ENCODE measurements around the gene A3GALT2.

DNA sequence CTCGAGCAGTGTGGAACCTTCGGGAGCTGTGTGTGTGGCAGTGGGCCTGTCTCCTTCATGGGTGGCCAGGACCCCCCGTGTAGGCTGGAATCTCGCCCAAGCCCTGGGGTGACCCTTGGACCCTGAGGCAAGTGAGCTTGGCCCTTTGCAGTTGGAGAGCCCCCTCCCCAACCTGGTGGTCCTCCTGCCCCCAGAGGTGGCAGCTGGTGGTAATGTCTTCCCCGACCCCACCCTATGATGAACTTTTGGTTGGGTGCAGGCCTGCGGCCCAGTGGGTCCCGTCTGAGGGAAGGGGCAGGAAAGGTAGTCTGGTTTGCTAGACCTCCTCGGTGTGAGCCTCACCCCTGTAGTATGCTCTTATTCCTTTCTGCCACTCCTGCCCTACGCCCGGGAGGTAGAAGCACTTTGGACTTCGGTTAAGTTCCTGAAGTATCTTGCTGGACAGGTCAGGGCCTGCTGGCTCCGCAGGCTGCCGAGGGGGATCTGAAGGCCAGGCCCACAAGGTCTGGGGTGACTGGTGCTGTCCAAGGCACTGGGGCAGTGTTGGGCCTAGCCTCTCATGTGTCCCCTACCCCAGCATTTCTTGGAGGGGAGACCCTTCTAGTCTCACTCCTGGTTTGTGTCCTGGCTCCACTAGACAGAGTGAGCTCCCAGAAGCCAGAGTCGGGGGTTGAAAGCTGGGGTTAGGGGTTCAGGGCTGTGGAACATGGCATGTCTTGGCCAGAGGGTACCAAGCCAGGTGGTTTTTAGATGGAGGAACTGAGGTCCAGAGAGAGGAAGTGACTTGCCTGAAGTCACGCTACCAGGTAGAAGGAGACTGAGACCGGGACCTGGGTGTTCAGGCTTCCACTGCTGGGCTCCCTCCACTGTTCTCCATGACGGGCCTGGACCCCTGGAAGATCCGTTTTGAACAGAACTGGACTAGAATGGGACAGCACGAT lies 62.9 kb downstream of the A3GALT2 start:
- TF ChIP-seq EZH2 (IDR thresholded peaks at IDR 0.05; ENCODE audit: low read depth), result no peak
- TF ChIP-seq, protein P1, sequence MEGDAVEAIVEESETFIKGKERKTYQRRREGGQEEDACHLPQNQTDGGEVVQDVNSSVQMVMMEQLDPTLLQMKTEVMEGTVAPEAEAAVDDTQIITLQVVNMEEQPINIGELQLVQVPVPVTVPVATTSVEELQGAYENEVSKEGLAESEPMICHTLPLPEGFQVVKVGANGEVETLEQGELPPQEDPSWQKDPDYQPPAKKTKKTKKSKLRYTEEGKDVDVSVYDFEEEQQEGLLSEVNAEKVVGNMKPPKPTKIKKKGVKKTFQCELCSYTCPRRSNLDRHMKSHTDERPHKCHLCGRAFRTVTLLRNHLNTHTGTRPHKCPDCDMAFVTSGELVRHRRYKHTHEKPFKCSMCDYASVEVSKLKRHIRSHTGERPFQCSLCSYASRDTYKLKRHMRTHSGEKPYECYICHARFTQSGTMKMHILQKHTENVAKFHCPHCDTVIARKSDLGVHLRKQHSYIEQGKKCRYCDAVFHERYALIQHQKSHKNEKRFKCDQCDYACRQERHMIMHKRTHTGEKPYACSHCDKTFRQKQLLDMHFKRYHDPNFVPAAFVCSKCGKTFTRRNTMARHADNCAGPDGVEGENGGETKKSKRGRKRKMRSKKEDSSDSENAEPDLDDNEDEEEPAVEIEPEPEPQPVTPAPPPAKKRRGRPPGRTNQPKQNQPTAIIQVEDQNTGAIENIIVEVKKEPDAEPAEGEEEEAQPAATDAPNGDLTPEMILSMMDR (conservative IDR thresholded peaks at IDR 0.05), result no peak

All from PC-9 (cell line).